ENCODE measurements around the gene PRDX1. TPM values are rescaled to one million over a fixed set of nuclear protein-coding genes. Genes with fewer than 3 reads are reported as not detected.

The PRDX1 gene
- total RNA-seq, 4 donors from 2014 or later, result 194 to 363 (median 269) TPM

GRCh38 chr1:45510972-45511527 is 10.6 kb downstream of the PRDX1 start:
- ATAC-seq (ENCODE audit: low FRiP score) (no peak), DNase-seq (ENCODE audit: low spot score) (no peak)
- TF ChIP-seq CTCF (IDR thresholded peaks at IDR 0.05), result no peak

- DNase-seq (ENCODE audit: low spot score) (no peak), ATAC-seq (ENCODE audit: low FRiP score) (no peak)
- TF ChIP-seq CTCF (IDR thresholded peaks at IDR 0.05), result no peak
Measured at GRCh38 chr1:45510036-45510971, 11.4 kb downstream of the PRDX1 start.

GRCh38 chr1:45508295-45509151 is 13.2 kb downstream of the PRDX1 start:
- no peak for TF ChIP-seq CTCF (IDR thresholded peaks at IDR 0.05)
- no peak for DNase-seq (ENCODE audit: low spot score)
- ATAC-seq (ENCODE audit: low FRiP score), result no peak

- no peak for ATAC-seq (ENCODE audit: low FRiP score)
- no peak for TF ChIP-seq CTCF (IDR thresholded peaks at IDR 0.05)
- no peak for DNase-seq (ENCODE audit: low spot score)
Measured at GRCh38 chr1:45507893-45508292, 13.8 kb downstream of the PRDX1 start.

GRCh38 chr1:45507195-45507594 is 14.5 kb downstream of the PRDX1 start:
- peak; percentile 7 for ATAC-seq (ENCODE audit: low FRiP score)

More at GRCh38 chr1:45507195-45507594, 14.5 kb downstream of the PRDX1 start:
- no peak for DNase-seq (ENCODE audit: low spot score)
- TF ChIP-seq CTCF (IDR thresholded peaks at IDR 0.05), result no peak

Data from omental fat pad (tissue), 4 donors.